ENCODE measurements around the gene IFI27L2.

- TF ChIP-seq, protein P1, sequence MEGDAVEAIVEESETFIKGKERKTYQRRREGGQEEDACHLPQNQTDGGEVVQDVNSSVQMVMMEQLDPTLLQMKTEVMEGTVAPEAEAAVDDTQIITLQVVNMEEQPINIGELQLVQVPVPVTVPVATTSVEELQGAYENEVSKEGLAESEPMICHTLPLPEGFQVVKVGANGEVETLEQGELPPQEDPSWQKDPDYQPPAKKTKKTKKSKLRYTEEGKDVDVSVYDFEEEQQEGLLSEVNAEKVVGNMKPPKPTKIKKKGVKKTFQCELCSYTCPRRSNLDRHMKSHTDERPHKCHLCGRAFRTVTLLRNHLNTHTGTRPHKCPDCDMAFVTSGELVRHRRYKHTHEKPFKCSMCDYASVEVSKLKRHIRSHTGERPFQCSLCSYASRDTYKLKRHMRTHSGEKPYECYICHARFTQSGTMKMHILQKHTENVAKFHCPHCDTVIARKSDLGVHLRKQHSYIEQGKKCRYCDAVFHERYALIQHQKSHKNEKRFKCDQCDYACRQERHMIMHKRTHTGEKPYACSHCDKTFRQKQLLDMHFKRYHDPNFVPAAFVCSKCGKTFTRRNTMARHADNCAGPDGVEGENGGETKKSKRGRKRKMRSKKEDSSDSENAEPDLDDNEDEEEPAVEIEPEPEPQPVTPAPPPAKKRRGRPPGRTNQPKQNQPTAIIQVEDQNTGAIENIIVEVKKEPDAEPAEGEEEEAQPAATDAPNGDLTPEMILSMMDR (conservative IDR thresholded peaks at IDR 0.05; ENCODE audit: low read depth, low read length), result no peak
- TF ChIP-seq EZH2 (IDR thresholded peaks at IDR 0.05; ENCODE audit: borderline replicate concordance, low read depth, low read length, poor library complexity, severe bottlenecking), result no peak
Observed at GRCh38 chr14:94077823-94078222, 51.6 kb downstream of the IFI27L2 start.

All from A673 (cell line).